Measurements from ENCODE around the gene MAGI2. TPM values are rescaled to one million over a fixed set of nuclear protein-coding genes. Genes with fewer than 3 reads are reported as not detected.

The MAGI2 gene
- total RNA-seq, 3 donors from 2014 or later (not counting 1 experiment from before 2014, with no cell fraction given): 0.09 to 0.48 (median 0.27) TPM

GRCh38 chr7:78770422-78771410 lies 682.8 kb downstream of the MAGI2 start:
- TF ChIP-seq, protein P1, sequence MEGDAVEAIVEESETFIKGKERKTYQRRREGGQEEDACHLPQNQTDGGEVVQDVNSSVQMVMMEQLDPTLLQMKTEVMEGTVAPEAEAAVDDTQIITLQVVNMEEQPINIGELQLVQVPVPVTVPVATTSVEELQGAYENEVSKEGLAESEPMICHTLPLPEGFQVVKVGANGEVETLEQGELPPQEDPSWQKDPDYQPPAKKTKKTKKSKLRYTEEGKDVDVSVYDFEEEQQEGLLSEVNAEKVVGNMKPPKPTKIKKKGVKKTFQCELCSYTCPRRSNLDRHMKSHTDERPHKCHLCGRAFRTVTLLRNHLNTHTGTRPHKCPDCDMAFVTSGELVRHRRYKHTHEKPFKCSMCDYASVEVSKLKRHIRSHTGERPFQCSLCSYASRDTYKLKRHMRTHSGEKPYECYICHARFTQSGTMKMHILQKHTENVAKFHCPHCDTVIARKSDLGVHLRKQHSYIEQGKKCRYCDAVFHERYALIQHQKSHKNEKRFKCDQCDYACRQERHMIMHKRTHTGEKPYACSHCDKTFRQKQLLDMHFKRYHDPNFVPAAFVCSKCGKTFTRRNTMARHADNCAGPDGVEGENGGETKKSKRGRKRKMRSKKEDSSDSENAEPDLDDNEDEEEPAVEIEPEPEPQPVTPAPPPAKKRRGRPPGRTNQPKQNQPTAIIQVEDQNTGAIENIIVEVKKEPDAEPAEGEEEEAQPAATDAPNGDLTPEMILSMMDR (IDR thresholded peaks at IDR 0.05): no peak
- Mint-ChIP-seq H3K9me3 (peaks cover 0 to 2% of the 10 kb centered on the region in 2 donors), H3K36me3 (no peaks in the 10 kb centered on the region), H3K27ac (no peak overlapping the region), H3K4me1 (no peaks in the 10 kb centered on the region), H3K4me3 (no peak overlapping the region), H3K27me3 (ENCODE audit: low read depth in 2 of 2) (peaks cover 0 to 5% of the 10 kb centered on the region in 2 donors)
- WGBS (ENCODE audit: insufficient coverage): 11% methylated on average over 12 of the region's 16 CpGs
- Histone ChIP-seq H3K36me3 (ENCODE audit: control insufficient read depth, insufficient read depth, low read length) (no peaks in the 10 kb centered on the region), H3K27ac (ENCODE audit: low read length) (no peak overlapping the region), H3K27me3 (ENCODE audit: control insufficient read depth, insufficient read depth, low read length) (no peaks in the 10 kb centered on the region), H3K4me1 (ENCODE audit: control insufficient read depth, insufficient read depth, low read length) (no peaks in the 10 kb centered on the region), H3K4me3 (ENCODE audit: low read length) (no peak overlapping the region), H3K9me3 (ENCODE audit: control insufficient read depth, insufficient read depth, low read length) (no peaks in the 10 kb centered on the region)
- ATAC-seq: no peak
- no peak for DNase-seq
- intact Hi-C loops (cut with micrococcal nuclease): no loop called here

DNA sequence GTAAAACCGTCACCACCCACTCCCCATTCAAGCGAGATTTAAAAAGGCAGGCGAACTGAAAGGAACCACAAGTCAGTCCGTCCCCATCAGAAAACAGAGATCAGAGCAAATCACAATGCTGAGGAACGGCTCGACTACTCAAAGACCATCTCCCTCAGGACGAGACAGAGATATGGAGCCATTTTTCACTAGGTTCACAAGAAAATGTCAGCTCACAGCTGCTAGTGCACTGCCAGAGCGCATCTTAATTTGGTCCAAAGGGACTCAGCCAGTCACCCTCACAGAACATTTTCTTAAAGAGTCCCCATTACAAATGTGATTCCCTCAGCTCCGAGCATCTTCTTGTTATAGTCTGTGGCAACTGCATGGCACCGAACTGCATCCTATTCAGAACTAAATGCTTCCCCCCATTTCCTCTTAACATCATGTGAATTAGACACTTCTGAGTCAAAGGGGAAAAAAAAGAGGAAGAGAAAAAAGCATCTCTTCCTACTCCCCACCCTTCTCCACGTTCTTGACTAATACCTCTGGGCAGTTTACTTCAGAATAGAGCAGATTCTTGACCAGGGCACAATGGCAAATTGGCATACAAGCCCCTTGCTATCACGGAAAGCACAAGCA lies 683.9 kb downstream of the MAGI2 start:
- no peaks in the 10 kb centered on the region for H3K36me3 ChIP-seq (ENCODE audit: control insufficient read depth, insufficient read depth, low read length)
- H3K27me3 ChIP-seq (ENCODE audit: control insufficient read depth, insufficient read depth, low read length): no peaks in the 10 kb centered on the region
- H3K4me3 Mint-ChIP-seq: no peak overlapping the region
- no peaks in the 10 kb centered on the region for H3K4me1 ChIP-seq (ENCODE audit: control insufficient read depth, insufficient read depth, low read length)
- TF ChIP-seq, protein P1 (IDR thresholded peaks at IDR 0.05): no peak
- no peak for DNase-seq
- H3K9me3 Mint-ChIP-seq: peaks cover 2 to 4% of the 10 kb centered on the region in 2 donors
- no peak overlapping the region for H3K27ac ChIP-seq (ENCODE audit: low read length)
- H3K36me3 Mint-ChIP-seq: no peaks in the 10 kb centered on the region
- H3K4me1 Mint-ChIP-seq: no peaks in the 10 kb centered on the region
- H3K9me3 ChIP-seq (ENCODE audit: control insufficient read depth, insufficient read depth, low read length): no peaks in the 10 kb centered on the region
- WGBS (ENCODE audit: insufficient coverage): 14% methylated on average over 12 of the region's 12 CpGs
- intact Hi-C loops (cut with micrococcal nuclease): no loop called here
- no peak for ATAC-seq
- H3K4me3 ChIP-seq (ENCODE audit: low read length): no peak overlapping the region
- no peak overlapping the region for H3K27ac Mint-ChIP-seq
- peaks cover 0 to 5% of the 10 kb centered on the region in 2 donors for H3K27me3 Mint-ChIP-seq (ENCODE audit: low read depth in 2 of 2)

- Histone ChIP-seq H3K9me3 (ENCODE audit: control insufficient read depth, insufficient read depth, low read length) (no peaks in the 10 kb centered on the region), H3K4me1 (ENCODE audit: control insufficient read depth, insufficient read depth, low read length) (no peaks in the 10 kb centered on the region), H3K36me3 (ENCODE audit: control insufficient read depth, insufficient read depth, low read length) (no peaks in the 10 kb centered on the region), H3K27me3 (ENCODE audit: control insufficient read depth, insufficient read depth, low read length) (no peaks in the 10 kb centered on the region), H3K4me3 (ENCODE audit: low read length) (no peak overlapping the region), H3K27ac (ENCODE audit: low read length) (no peak overlapping the region)
- 66% methylated on average over 6 of the region's 6 CpGs for WGBS (ENCODE audit: insufficient coverage)
- no peak overlapping the region for H3K27ac Mint-ChIP-seq
- peaks cover 0 to 5% of the 10 kb centered on the region in 2 donors for H3K27me3 Mint-ChIP-seq (ENCODE audit: low read depth in 2 of 2)
- no peaks in the 10 kb centered on the region for H3K4me1 Mint-ChIP-seq
- TF ChIP-seq, protein P1 (IDR thresholded peaks at IDR 0.05): no peak
- no peak overlapping the region for H3K4me3 Mint-ChIP-seq
- intact Hi-C loops (cut with micrococcal nuclease): no loop called here
- peaks cover 2 to 4% of the 10 kb centered on the region in 2 donors for H3K9me3 Mint-ChIP-seq
- H3K36me3 Mint-ChIP-seq: no peaks in the 10 kb centered on the region
- DNase-seq: no peak
- ATAC-seq: no peak
Measured at GRCh38 chr7:78768859-78769258, 684.6 kb downstream of the MAGI2 start.

Measured in natural killer cell (primary cell).